GM23248 (cell line): Measurements from ENCODE around the gene INPP5A. TPM values are rescaled to one million over a fixed set of nuclear protein-coding genes. Genes with fewer than 3 reads are reported as not detected.

Experiments
- DNase-seq: peaks from one replicate; pipeline ENCODE4 v3.0.0-alpha.2; 2015
- H2AFZ ChIP-seq: fragments of 200-600 bp; sonication (generic); 2 replicates; pipeline ENCODE4 v1.6.1; 2016; ENCODE audit warnings: antibody characterized with exemption
- H3F3A ChIP-seq: fragments of 200-600 bp; sonication (generic); 2 replicates; pipeline ENCODE4 v1.6.1; 2016; ENCODE audit warnings: mild to moderate bottlenecking, antibody characterized with exemption, mixed run types; ENCODE audit not compliant: insufficient read depth
- H3K27ac ChIP-seq: fragments of 200-600 bp; sonication (generic); 2 replicates; pipeline ENCODE4 v1.5.1; 2016; ENCODE audit warnings: mild to moderate bottlenecking
- H3K27me3 ChIP-seq: fragments of 200-600 bp; sonication (generic); replicated peaks from 2 replicates; pipeline ENCODE4 v1.6.1; 2016; ENCODE audit warnings: mild to moderate bottlenecking; ENCODE audit not compliant: insufficient read depth
- H3K36me3 ChIP-seq: fragments of 200-600 bp; sonication (generic); 2 replicates; pipeline ENCODE4 v1.6.1; 2016; ENCODE audit warnings: low read depth, mild to moderate bottlenecking
- H3K4me1 ChIP-seq: fragments of 200-600 bp; sonication (generic); 2 replicates; pipeline ENCODE4 v1.6.1; 2016; ENCODE audit warnings: mild to moderate bottlenecking; ENCODE audit not compliant: insufficient read depth
- H3K4me2 ChIP-seq: fragments of 200-600 bp; sonication (generic); one replicate; pipeline ENCODE4 v1.6.1; 2016; ENCODE audit warnings: mild to moderate bottlenecking; ENCODE audit not compliant: unreplicated experiment
- H3K4me3 ChIP-seq: fragments of 200-600 bp; sonication (generic); 2 replicates; pipeline ENCODE4 v1.5.1; 2016; ENCODE audit warnings: mild to moderate bottlenecking
- H3K79me2 ChIP-seq: fragments of 200-600 bp; sonication (generic); 2 replicates; pipeline ENCODE4 v1.6.1; 2016; ENCODE audit warnings: mild to moderate bottlenecking; ENCODE audit not compliant: insufficient read depth
- H3K9ac ChIP-seq: fragments of 200-600 bp; sonication (generic); 2 replicates; pipeline ENCODE4 v1.6.1; 2016; ENCODE audit warnings: mild to moderate bottlenecking
- H3K9me2 ChIP-seq: fragments of 200-600 bp; sonication (generic); 2 replicates; pipeline ENCODE4 v1.6.1; 2016; ENCODE audit warnings: mixed run types, mild to moderate bottlenecking, moderate library complexity; ENCODE audit not compliant: insufficient read depth
- H3K9me3 ChIP-seq: fragments of 200-600 bp; sonication (generic); one replicate; pipeline ENCODE4 v1.6.1; 2017; ENCODE audit warnings: low read depth
- H4K20me1 ChIP-seq: fragments of 200-600 bp; sonication (generic); 2 replicates; pipeline ENCODE4 v1.6.0; 2016; ENCODE audit not compliant: insufficient read depth
- EZH2 ChIP-seq: fragments of 200-600 bp; sonication (generic); IDR thresholded peaks from 2 replicates; pipeline ENCODE4 v1.6.1; 2018; ENCODE audit warnings: antibody characterized with exemption, mild to moderate bottlenecking; ENCODE audit not compliant: insufficient read depth, poor library complexity, severe bottlenecking
- EZH2phosphoT487 ChIP-seq: fragments of 200-600 bp; sonication (generic); IDR thresholded peaks from 2 replicates; pipeline ENCODE4 v1.6.1; 2018; ENCODE audit warnings: antibody characterized with exemption, moderate library complexity, mild to moderate bottlenecking, low read depth; ENCODE audit not compliant: insufficient read depth
- WGBS, 2 experiments: methylation state at CpG; one replicate each; pipeline ENCODE4 v1.1.6; 2015 to 2017; ENCODE audit warnings: low lambda C conversion rate in 2 of 2, low coverage in 1 of 2; ENCODE audit errors: missing lambda C conversion rate in 2 of 2; 5-methylcytosine and 5-hydroxymethylcytosine counted together
- in situ Hi-C: fragments of 300-500 bp; cut with MboI; formaldehyde crosslinking; loops from 2 replicates; pipeline ENCODE4 v1.15.0; 2020
- polyA plus RNA-seq: library from polyadenylated mRNA; unstranded; fragments of >200 nt; fragmentation: Nextera tagmentation; extraction: Ambion mirVana; gene quantifications from 2 replicates; pipeline ENCODE4 v1.2.1, GENCODE V29; 2016
- total RNA-seq: library from RNA; depleted of rRNA; stranded (reverse); fragments of >200 nt; shearing (Covaris generic); gene quantifications from 2 replicates; pipeline ENCODE4 v1.2.3, GENCODE V29; 2014

Gene INPP5A
- total and polyA plus RNA-seq, 2 experiments from 2014 or later = 2.3 to 35.2 TPM

- no peaks in the 10 kb centered on the region for H3K9me2 ChIP-seq
- in situ Hi-C loops = no loop called here
- H3K9me3 ChIP-seq = no peaks in the 10 kb centered on the region
- H4K20me1 ChIP-seq = no peaks in the 10 kb centered on the region
- no peak overlapping the region for H2AFZ ChIP-seq
- H3K27me3 ChIP-seq = no peaks in the 10 kb centered on the region
- DNase-seq = no peak
- H3K36me3 ChIP-seq = no peaks in the 10 kb centered on the region
- H3K27ac ChIP-seq = no peak overlapping the region
- peaks cover 8% of the 10 kb centered on the region; the same call in 1 of the 2 replicates for H3K4me1 ChIP-seq
- no peak overlapping the region for H3K4me3 ChIP-seq
- no peak for TF ChIP-seq EZH2phosphoT487
- TF ChIP-seq EZH2 = no peak
- H3K9ac ChIP-seq = no peak overlapping the region
- no peaks in the 10 kb centered on the region for H3K79me2 ChIP-seq
- 82 to 91% methylated on average over 10 of the region's 10 CpGs for WGBS, 2 experiments
- no peaks in the 10 kb centered on the region for H3F3A ChIP-seq
- H3K4me2 ChIP-seq = no peak overlapping the region
Observed at GRCh38 chr10:132507956-132508490, 29.6 kb upstream of the INPP5A start.

- H3K4me2 ChIP-seq = no peak overlapping the region
- in situ Hi-C loops = no loop called here
- no peak overlapping the region for H3K4me3 ChIP-seq
- peaks cover 8% of the 10 kb centered on the region; the same call in 1 of the 2 replicates for H3K4me1 ChIP-seq
- no peaks in the 10 kb centered on the region for H3K9me3 ChIP-seq
- no peak overlapping the region for H2AFZ ChIP-seq
- H3K36me3 ChIP-seq = no peaks in the 10 kb centered on the region
- 76 to 81% methylated on average over 19 of the region's 19 CpGs for WGBS, 2 experiments
- no peaks in the 10 kb centered on the region for H3K9me2 ChIP-seq
- H3K27me3 ChIP-seq = no peaks in the 10 kb centered on the region
- H3K79me2 ChIP-seq = no peaks in the 10 kb centered on the region
- H4K20me1 ChIP-seq = no peaks in the 10 kb centered on the region
- H3K9ac ChIP-seq = no peak overlapping the region
- H3F3A ChIP-seq = no peaks in the 10 kb centered on the region
- no peak overlapping the region for H3K27ac ChIP-seq
- DNase-seq = no peak
- no peak for TF ChIP-seq EZH2phosphoT487
- no peak for TF ChIP-seq EZH2
Observed at GRCh38 chr10:132508581-132509443, 28.8 kb upstream of the INPP5A start.

GRCh38 chr10:132509506-132510173 is 27.9 kb upstream of the INPP5A start:
- in situ Hi-C loops = no loop called here
- 90 to 91% methylated on average over 14 of the region's 14 CpGs for WGBS, 2 experiments
- TF ChIP-seq EZH2phosphoT487 = no peak

GRCh38 chr10:132510174-132510611 is 27.4 kb upstream of the INPP5A start:
- WGBS, 2 experiments = 81 to 89% methylated on average over 11 to 15 of the region's 15 CpGs
- Histone ChIP-seq H3K27me3 (no peaks in the 10 kb centered on the region), H3K9me3 (no peaks in the 10 kb centered on the region), H3K79me2 (no peaks in the 10 kb centered on the region), H3F3A (no peaks in the 10 kb centered on the region), H4K20me1 (no peaks in the 10 kb centered on the region), H3K27ac (no peak overlapping the region), H3K9me2 (no peaks in the 10 kb centered on the region), H2AFZ (no peak overlapping the region), H3K4me1 (peaks cover 8% of the 10 kb centered on the region; the same call in 1 of the 2 replicates), H3K36me3 (no peaks in the 10 kb centered on the region), H3K4me2 (no peak overlapping the region), H3K9ac (no peak overlapping the region), H3K4me3 (no peak overlapping the region)
- in situ Hi-C loops = no loop called here
- no peak for DNase-seq
- TF ChIP-seq EZH2 (no peak), EZH2phosphoT487 (no peak)

More at GRCh38 chr10:132509506-132510173, 27.9 kb upstream of the INPP5A start:
- H3K79me2 ChIP-seq = no peaks in the 10 kb centered on the region
- no peak overlapping the region for H3K4me3 ChIP-seq
- H3K36me3 ChIP-seq = no peaks in the 10 kb centered on the region
- no peak for DNase-seq
- H4K20me1 ChIP-seq = no peaks in the 10 kb centered on the region
- peaks cover 8% of the 10 kb centered on the region; the same call in 1 of the 2 replicates for H3K4me1 ChIP-seq
- no peak overlapping the region for H3K9ac ChIP-seq
- no peaks in the 10 kb centered on the region for H3F3A ChIP-seq
- H3K27me3 ChIP-seq = no peaks in the 10 kb centered on the region
- no peaks in the 10 kb centered on the region for H3K9me3 ChIP-seq
- no peak overlapping the region for H3K27ac ChIP-seq
- H3K9me2 ChIP-seq = no peaks in the 10 kb centered on the region
- no peak overlapping the region for H2AFZ ChIP-seq
- no peak overlapping the region for H3K4me2 ChIP-seq
